ENCODE measurements around the gene TTLL4.
"Not testable (repeated sequence)": the region's sequence is repeated elsewhere in the genome, so short reads cannot be mapped to it uniquely, and the experiment has no call there.

The TTLL4 gene

GRCh38 chr2:218745160-218745558, 34.5 kb downstream of the TTLL4 start:
- no peak for DNase-seq (ENCODE audit: low spot score)

- DNase-seq (ENCODE audit: low spot score) = no peak
Measured at GRCh38 chr2:218745559-218746469, 35.2 kb downstream of the TTLL4 start.

GRCh38 chr2:218746470-218746795, 35.8 kb downstream of the TTLL4 start:
- DNase-seq (ENCODE audit: low spot score) = no peak

- no peak for DNase-seq (ENCODE audit: low spot score)
Measured at GRCh38 chr2:218746960-218747359, 36.3 kb downstream of the TTLL4 start.

- no peak for DNase-seq (ENCODE audit: low spot score)
Measured at GRCh38 chr2:218748741-218749441, 38.3 kb downstream of the TTLL4 start.

- peak; percentile 10 for DNase-seq (ENCODE audit: low spot score)
Measured at GRCh38 chr2:218754201-218754600, 43.6 kb downstream of the TTLL4 start.

GRCh38 chr2:218754781-218755180, 44.1 kb downstream of the TTLL4 start:
- DNase-seq (ENCODE audit: low spot score) = no peak

- no peak for DNase-seq (ENCODE audit: low spot score)
Measured at GRCh38 chr2:218755198-218755566, 44.5 kb downstream of the TTLL4 start.

GRCh38 chr2:218755567-218756404, 45.2 kb downstream of the TTLL4 start:
- no peak for DNase-seq (ENCODE audit: low spot score)

GRCh38 chr2:218756599-218757377, 46.2 kb downstream of the TTLL4 start:
- DNase-seq (ENCODE audit: low spot score) = no peak

- DNase-seq (ENCODE audit: low spot score) = no peak
Measured at GRCh38 chr2:218761795-218762194, 51.2 kb downstream of the TTLL4 start.

- DNase-seq (ENCODE audit: low spot score) = not testable (repeated sequence)
Measured at GRCh38 chr2:218772759-218773158, 62.1 kb downstream of the TTLL4 start.

- no peak for DNase-seq (ENCODE audit: low spot score)
Measured at GRCh38 chr2:218773881-218774280, 63.2 kb downstream of the TTLL4 start.

- DNase-seq (ENCODE audit: low spot score) = no peak
Measured at GRCh38 chr2:218776488-218776887, 65.9 kb downstream of the TTLL4 start.

- peak; percentile 45 for DNase-seq (ENCODE audit: low spot score)
Measured at GRCh38 chr2:218777276-218777990, 66.8 kb downstream of the TTLL4 start.

- DNase-seq (ENCODE audit: low spot score) = no peak
Measured at GRCh38 chr2:218780046-218780445, 69.4 kb downstream of the TTLL4 start.

- DNase-seq (ENCODE audit: low spot score) = no peak
Measured at GRCh38 chr2:218780851-218781690, 70.4 kb downstream of the TTLL4 start.

- peak; percentile 49 for DNase-seq (ENCODE audit: low spot score)
Measured at GRCh38 chr2:218781691-218782527, 71.3 kb downstream of the TTLL4 start, which contains the start of gene CYP27A1. Gene CYP27A1 (plus strand): TSS chr2:218782147. CDS start chr2:218782183, 36 bp downstream.

- peak; percentile 21 for DNase-seq (ENCODE audit: low spot score)
Measured at GRCh38 chr2:218782528-218782844, 71.9 kb downstream of the TTLL4 start.

All from kidney tubule cell (primary cell).